ENCODE results near the gene CCDC34.

The CCDC34 gene

GRCh38 chr11:27319072-27319471, 43.9 kb downstream of the CCDC34 start:
- H3K4me3 ChIP-seq (ENCODE audit: low read length), result no peak overlapping the region
- H3K27me3 ChIP-seq (replicated peaks; ENCODE audit: insufficient read depth, low read length), result no peaks in the 10 kb centered on the region
- no peak overlapping the region for H3K9ac ChIP-seq (ENCODE audit: low read length)
- H3K79me2 ChIP-seq (ENCODE audit: low read length), result no peaks in the 10 kb centered on the region
- peak overlapping the region; percentile 22; the same call in 1 of the 2 replicates for H3K4me2 ChIP-seq (ENCODE audit: low read depth, low read length)
- H3K9me2 ChIP-seq (replicated peaks; ENCODE audit: insufficient read depth, low read length), result no peaks in the 10 kb centered on the region
- H4K20me1 ChIP-seq (ENCODE audit: insufficient read depth, low read length), result no peaks in the 10 kb centered on the region
- H3K4me1 ChIP-seq (ENCODE audit: low read length), result peaks cover 12% of the 10 kb centered on the region
- TF ChIP-seq EZH2 (optimal IDR thresholded peaks at IDR 0.05; ENCODE audit: low read depth, low read length) (no peak), EZH2phosphoT487 (IDR thresholded peaks at IDR 0.05; ENCODE audit: low read length) (no peak), CTCF (IDR thresholded peaks at IDR 0.05; ENCODE audit: low read length) (no peak)
- peak; percentile 49 for DNase-seq
- H3F3A ChIP-seq (ENCODE audit: insufficient read depth, low read length), result no peaks in the 10 kb centered on the region
- peak overlapping the region; percentile 34; the same call in 1 of the 2 replicates for H3K27ac ChIP-seq (ENCODE audit: low read length)
- H3K36me3 ChIP-seq (replicated peaks; ENCODE audit: insufficient read depth, low read length), result no peaks in the 10 kb centered on the region
- no peak overlapping the region for H2AFZ ChIP-seq (ENCODE audit: low read length)
- no peaks in the 10 kb centered on the region for H3K9me3 ChIP-seq (replicated peaks; ENCODE audit: insufficient read depth, low read length)

GRCh38 chr11:27317751-27318150, 45.3 kb downstream of the CCDC34 start:
- no peak for DNase-seq
- no peak overlapping the region for H2AFZ ChIP-seq (ENCODE audit: low read length)
- no peaks in the 10 kb centered on the region for H3F3A ChIP-seq (ENCODE audit: insufficient read depth, low read length)
- H3K4me2 ChIP-seq (ENCODE audit: low read depth, low read length), result no peak overlapping the region
- H3K27ac ChIP-seq (ENCODE audit: low read length), result no peak overlapping the region
- TF ChIP-seq EZH2phosphoT487 (IDR thresholded peaks at IDR 0.05; ENCODE audit: low read length), result no peak
- no peak for TF ChIP-seq EZH2 (optimal IDR thresholded peaks at IDR 0.05; ENCODE audit: low read depth, low read length)
- no peak for TF ChIP-seq CTCF (IDR thresholded peaks at IDR 0.05; ENCODE audit: low read length)
- no peaks in the 10 kb centered on the region for H4K20me1 ChIP-seq (ENCODE audit: insufficient read depth, low read length)
- no peaks in the 10 kb centered on the region for H3K9me3 ChIP-seq (replicated peaks; ENCODE audit: insufficient read depth, low read length)
- no peak overlapping the region for H3K4me3 ChIP-seq (ENCODE audit: low read length)
- no peaks in the 10 kb centered on the region for H3K9me2 ChIP-seq (replicated peaks; ENCODE audit: insufficient read depth, low read length)
- no peaks in the 10 kb centered on the region for H3K36me3 ChIP-seq (replicated peaks; ENCODE audit: insufficient read depth, low read length)
- H3K79me2 ChIP-seq (ENCODE audit: low read length), result no peaks in the 10 kb centered on the region
- no peak overlapping the region for H3K9ac ChIP-seq (ENCODE audit: low read length)
- no peaks in the 10 kb centered on the region for H3K27me3 ChIP-seq (replicated peaks; ENCODE audit: insufficient read depth, low read length)
- H3K4me1 ChIP-seq (ENCODE audit: low read length), result peaks cover 12% of the 10 kb centered on the region

DNA sequence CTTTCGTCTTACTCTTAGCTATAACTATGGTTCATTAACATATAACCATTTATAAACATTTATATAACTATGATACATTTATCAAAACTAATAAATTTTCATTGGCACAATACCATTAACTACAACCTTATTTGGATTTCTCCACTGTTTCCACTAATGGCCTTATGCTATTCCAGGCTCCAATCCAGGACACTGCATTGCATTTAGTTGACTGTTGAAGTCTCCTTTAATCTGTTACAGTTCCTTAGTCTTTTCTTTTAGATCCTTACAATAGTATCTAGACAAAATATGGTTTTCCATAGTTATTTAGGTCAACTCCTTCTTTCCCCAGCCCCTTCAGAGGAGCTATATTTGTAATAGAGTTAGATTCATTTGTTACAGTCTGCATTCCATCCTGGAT, 47.2 kb downstream of the CCDC34 start:
- DNase-seq, result no peak
- Histone ChIP-seq H3K9ac (ENCODE audit: low read length) (no peak overlapping the region), H3K4me2 (ENCODE audit: low read depth, low read length) (no peak overlapping the region)

More for the DNA sequence above, 47.2 kb downstream of the CCDC34 start:
- Histone ChIP-seq H3K4me3 (ENCODE audit: low read length) (no peak overlapping the region), H3K36me3 (replicated peaks; ENCODE audit: insufficient read depth, low read length) (no peaks in the 10 kb centered on the region), H2AFZ (ENCODE audit: low read length) (no peak overlapping the region), H3K9me2 (replicated peaks; ENCODE audit: insufficient read depth, low read length) (no peaks in the 10 kb centered on the region), H3K4me1 (ENCODE audit: low read length) (peaks cover 12% of the 10 kb centered on the region), H3K27ac (ENCODE audit: low read length) (no peak overlapping the region), H3K27me3 (replicated peaks; ENCODE audit: insufficient read depth, low read length) (no peaks in the 10 kb centered on the region), H4K20me1 (ENCODE audit: insufficient read depth, low read length) (no peaks in the 10 kb centered on the region), H3F3A (ENCODE audit: insufficient read depth, low read length) (no peaks in the 10 kb centered on the region), H3K79me2 (ENCODE audit: low read length) (no peaks in the 10 kb centered on the region), H3K9me3 (replicated peaks; ENCODE audit: insufficient read depth, low read length) (no peaks in the 10 kb centered on the region)
- TF ChIP-seq CTCF (IDR thresholded peaks at IDR 0.05; ENCODE audit: low read length), result no peak
- TF ChIP-seq EZH2phosphoT487 (IDR thresholded peaks at IDR 0.05; ENCODE audit: low read length), result no peak
- TF ChIP-seq EZH2 (optimal IDR thresholded peaks at IDR 0.05; ENCODE audit: low read depth, low read length), result no peak
